Choroid plexus epithelial cell (primary cell): ENCODE data around the gene TXNIP.

Source experiments
- DNase-seq: peaks from one replicate; pipeline ENCODE4 v3.0.0-alpha.2; 2010; ENCODE audit warnings: low read depth
- H3K4me3 ChIP-seq: 2 replicates; pipeline ENCODE4 v1.5.1; 2011; ENCODE audit warnings: low read depth, mild to moderate bottlenecking, control low read depth, low read length, moderate library complexity
- TF ChIP-seq, protein P1 (sequence below): conservative IDR thresholded peaks from 2 replicates; pipeline ENCODE4 v1.5.1; 2011; ENCODE audit warnings: low read depth, mild to moderate bottlenecking, control low read depth, inconsistent platforms, low read length, moderate library complexity

The TXNIP gene

DNA sequence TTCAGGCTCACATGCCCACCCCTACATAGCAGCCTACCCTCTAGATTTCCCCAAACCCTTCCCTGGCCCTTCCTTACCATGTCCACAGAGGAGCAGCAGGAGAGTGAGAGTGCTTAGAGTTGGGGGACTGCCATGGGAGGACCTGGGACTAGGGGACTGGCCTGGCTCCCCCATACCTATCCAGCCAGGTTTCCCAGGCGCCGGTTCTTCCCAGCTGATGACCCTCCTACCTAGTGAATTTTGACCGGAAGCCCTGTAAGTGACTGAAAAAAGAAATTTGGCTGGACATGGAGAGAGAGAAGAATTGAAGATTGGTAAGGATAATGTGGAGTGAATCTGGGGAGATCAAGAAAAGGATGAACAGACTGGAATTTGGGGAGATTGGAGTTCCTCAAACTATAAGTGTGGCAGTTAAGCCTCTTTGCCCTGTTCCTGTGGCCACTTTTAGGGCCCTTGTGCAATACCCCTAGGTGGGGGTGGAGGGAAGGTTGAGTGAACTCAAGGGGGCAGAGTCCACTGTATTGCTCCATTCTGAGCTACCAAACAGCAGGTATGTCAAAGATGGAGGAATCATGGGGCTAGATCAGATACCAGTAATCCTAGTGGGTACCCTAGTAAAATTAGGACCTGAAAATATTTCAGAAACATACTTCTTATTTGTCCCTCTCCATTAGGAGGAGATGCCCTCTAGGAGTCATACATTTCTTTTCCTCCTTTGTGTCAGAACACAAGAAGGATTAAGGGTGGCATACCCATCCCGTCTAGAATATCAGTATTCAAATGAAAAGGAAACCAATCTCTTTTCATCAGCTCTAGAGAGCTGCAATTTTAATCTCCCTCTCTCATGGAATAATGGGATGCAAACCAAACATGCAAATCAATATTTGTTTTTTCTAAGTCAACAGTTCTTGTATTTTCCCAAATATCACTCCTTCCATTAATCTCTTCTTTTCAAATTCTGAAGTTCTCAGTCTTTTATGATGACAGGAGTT is 24.0 kb upstream of the TXNIP start:
- no peak overlapping the region for H3K4me3 ChIP-seq
- TF ChIP-seq, protein P1, sequence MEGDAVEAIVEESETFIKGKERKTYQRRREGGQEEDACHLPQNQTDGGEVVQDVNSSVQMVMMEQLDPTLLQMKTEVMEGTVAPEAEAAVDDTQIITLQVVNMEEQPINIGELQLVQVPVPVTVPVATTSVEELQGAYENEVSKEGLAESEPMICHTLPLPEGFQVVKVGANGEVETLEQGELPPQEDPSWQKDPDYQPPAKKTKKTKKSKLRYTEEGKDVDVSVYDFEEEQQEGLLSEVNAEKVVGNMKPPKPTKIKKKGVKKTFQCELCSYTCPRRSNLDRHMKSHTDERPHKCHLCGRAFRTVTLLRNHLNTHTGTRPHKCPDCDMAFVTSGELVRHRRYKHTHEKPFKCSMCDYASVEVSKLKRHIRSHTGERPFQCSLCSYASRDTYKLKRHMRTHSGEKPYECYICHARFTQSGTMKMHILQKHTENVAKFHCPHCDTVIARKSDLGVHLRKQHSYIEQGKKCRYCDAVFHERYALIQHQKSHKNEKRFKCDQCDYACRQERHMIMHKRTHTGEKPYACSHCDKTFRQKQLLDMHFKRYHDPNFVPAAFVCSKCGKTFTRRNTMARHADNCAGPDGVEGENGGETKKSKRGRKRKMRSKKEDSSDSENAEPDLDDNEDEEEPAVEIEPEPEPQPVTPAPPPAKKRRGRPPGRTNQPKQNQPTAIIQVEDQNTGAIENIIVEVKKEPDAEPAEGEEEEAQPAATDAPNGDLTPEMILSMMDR, result no peak
- DNase-seq, result no peak

DNA sequence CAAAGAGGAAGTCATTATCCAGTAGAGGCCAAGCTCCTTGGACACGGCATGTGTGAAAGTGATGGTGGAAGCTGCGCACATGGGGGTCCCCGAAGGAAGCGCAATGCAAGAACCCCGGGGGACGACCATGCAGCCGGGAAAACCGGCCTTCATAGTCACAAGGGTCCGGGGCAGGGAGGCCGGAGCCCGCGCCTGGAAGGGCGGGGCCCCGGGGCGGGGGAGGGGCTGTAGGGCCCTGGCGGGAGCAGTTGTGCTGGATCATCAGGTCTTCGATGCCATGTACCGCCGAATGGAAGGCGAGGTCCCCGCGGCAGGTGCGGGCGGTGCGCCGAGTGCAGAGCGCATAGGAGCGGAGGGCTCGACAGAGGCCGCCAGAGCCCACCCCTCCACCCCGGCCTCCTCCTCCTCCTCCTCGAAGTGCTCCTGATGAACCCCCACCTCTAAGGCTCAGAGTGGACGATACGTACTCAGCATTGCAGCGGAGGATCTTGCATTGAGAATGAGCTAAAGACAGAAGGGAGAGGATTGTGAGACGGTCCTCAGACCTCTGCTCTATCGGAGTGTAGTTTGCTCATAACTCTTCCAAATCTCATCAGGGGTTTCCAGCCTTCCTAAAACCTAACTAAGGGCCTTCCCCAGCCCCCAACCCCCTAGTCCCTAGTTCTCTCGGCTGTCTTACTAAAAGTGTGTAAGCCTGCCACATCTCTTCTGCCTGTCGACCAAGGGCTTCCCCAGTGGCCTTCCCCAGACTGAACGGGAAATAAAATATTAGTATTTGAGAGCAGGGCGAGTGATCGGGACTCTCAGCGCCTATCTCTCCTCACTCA is 23.1 kb upstream of the TXNIP start:
- no peak overlapping the region for H3K4me3 ChIP-seq
- TF ChIP-seq, protein P1, result no peak

DNA sequence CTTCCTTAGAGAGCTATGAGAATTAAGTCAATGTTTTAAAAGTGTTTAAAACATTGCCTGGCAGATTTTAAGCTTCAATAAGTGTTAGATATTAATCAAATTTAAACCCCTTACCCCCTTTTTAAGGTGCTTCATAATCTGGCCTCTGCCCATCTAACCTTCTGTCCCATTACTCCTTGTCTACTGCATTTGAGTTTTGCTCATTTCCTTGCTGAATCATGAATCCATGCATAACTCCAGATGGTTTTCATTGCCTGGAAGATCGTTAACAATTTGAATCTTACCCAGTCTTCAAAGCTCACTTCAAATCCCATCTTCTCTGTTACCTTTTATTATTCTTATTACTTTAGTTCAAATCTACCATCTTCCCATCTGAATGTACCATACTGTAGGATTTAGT is 20.5 kb upstream of the TXNIP start:
- TF ChIP-seq, protein P1, result no peak
- no peak overlapping the region for H3K4me3 ChIP-seq
- DNase-seq, result no peak

More for the DNA sequence above, 23.1 kb upstream of the TXNIP start:
- DNase-seq, result no peak

DNA sequence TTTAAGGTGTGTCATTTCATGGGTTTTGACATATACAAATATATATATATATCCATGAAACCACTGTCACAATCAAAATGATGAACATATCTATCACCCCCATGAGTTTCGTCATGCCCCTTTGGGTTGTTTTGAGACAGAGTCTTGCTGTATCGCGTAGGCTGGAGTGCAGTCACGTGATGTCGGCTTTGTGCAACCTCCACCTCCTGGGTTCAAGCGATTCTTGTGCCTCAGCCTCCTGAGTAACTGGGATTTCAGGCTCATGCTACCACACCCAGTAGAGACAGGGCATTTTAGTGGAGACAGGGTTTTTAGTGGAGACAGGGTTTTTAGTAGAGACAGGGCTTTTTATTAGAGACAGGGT is 17.2 kb upstream of the TXNIP start:
- TF ChIP-seq, protein P1, result no peak
- H3K4me3 ChIP-seq, result no peak overlapping the region
- no peak for DNase-seq

DNA sequence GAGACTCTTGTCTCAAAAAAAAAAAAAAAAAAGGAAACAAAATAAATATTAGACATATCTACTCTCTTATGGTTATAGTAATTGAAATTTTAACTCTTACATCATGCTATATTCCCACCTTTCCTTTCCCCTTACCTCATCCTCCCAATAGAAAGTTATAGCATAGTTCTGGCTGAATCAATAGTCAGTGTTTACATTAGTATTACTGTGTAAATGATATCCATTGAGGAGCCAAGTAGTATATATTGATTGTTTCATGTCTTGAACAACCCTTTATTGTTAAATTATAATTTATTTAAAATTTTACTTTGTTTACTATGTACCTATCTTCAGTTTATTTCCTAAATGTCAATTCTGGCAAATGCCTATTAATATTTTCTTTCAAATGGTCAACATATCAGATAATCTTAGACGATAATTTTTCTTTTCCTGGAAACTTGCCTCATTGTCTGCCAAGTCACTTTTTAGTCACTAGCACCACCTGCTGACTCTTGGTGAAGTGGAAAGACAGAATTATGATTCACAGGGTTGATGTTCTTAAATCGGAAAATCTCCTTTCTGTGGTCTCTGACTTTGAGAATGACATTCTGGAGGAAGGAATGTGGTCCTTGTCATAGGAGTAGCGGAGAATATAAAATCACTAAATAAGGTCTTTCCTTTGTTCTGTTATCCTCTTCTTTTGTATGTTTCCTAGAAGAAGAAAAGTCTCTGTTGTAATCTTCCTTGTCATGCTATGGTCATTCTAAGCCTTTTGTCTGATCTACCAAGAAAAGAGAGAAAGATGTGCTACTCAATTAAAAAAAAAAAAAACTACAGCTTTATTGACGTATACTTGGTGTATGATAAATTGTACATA is 16.6 kb upstream of the TXNIP start:
- peak; percentile 92 for DNase-seq
- H3K4me3 ChIP-seq, result no peak overlapping the region
- TF ChIP-seq, protein P1, result peak; percentile 74

DNA sequence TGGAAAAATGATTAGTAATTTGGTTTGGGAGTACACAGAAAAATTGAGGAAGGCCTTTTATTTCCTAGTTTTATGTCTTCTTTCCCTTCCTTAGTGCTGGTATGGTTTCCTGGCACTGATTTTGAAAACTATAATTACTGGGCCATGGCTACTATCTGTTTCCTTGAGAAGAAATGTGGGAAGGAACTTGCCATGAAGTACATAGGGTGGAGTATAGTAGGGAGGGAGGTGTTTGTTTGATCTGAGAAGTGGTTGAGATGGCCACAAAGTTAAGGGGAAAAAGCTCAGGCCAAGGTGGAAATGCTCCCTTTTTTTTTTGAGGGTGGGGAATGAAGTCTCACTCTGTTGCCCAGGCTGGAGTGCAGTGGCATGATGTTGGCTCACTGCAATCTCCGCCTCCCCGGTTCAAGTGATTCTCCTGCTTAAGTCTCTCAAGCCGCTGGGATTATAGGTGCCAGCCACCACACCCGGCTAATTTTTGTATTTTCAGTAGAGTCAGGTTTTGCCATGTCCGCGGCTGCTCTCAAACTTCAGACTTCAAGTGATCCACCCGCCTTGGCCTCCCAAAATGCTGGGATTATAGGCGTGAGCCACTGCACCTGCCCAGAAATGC is 13.9 kb upstream of the TXNIP start:
- TF ChIP-seq, protein P1, result no peak
- DNase-seq, result no peak
- no peak overlapping the region for H3K4me3 ChIP-seq
